H1 (cell line): Measurements from ENCODE around the gene FHIT. TPM values are rescaled to one million over a fixed set of nuclear protein-coding genes. Genes with fewer than 3 reads are reported as not detected.

Experiments used
- CTCF ChIA-PET: fragments of 300-600 bp; sonication (Branson Sonifier 250); formaldehyde crosslinking; loops from one replicate; lab custom pipeline; 2021; ENCODE audit not compliant: partially characterized antibody; lab: Charles Lee
- POLR2A ChIA-PET: fragments of 300-600 bp; sonication (Branson Sonifier 250); formaldehyde crosslinking; loops from one replicate; lab custom pipeline; 2021; ENCODE audit warnings: inconsistent platforms; ENCODE audit not compliant: partially characterized antibody; lab: Charles Lee
- DNase-seq, 2 experiments: peaks; one replicate each; pipeline versions ENCODE4 v3.0.0 to v3.0.0-alpha.2; 2010 to 2022; ENCODE audit warnings: low spot score in 2 of 2, low read depth in 1 of 2, mixed read lengths in 1 of 2
- FAIRE-seq: peaks from 2 replicates; lab custom pipeline; 2011; peaks lifted over from hg19 to GRCh38; lab: Jason Lieb, UNC
- H2AFZ ChIP-seq: 2 replicates; pipeline ENCODE4 v1.8.1; 2012; ENCODE audit warnings: low read length, inconsistent platforms
- H2AK5ac ChIP-seq: 2 replicates; pipeline ENCODE4 v1.6.1; 2013; ENCODE audit warnings: low read depth, low read length
- H2BK120ac ChIP-seq: replicated peaks from 2 replicates; pipeline ENCODE3; 2013; ENCODE audit warnings: low read depth, low read length, inconsistent platforms
- H2BK12ac ChIP-seq: 2 replicates; pipeline ENCODE4 v1.6.1; 2013; ENCODE audit warnings: low read depth, low read length
- H2BK15ac ChIP-seq: 2 replicates; pipeline ENCODE4 v1.6.1; 2013; ENCODE audit warnings: low read length
- H2BK20ac ChIP-seq: 2 replicates; pipeline ENCODE4 v1.6.1; 2013; ENCODE audit warnings: low read length
- H2BK5ac ChIP-seq: 2 replicates; pipeline ENCODE4 v1.6.1; 2013; ENCODE audit warnings: low read depth, low read length
- H3K14ac ChIP-seq: 2 replicates; pipeline ENCODE4 v1.6.1; 2013; ENCODE audit warnings: inconsistent platforms; ENCODE audit not compliant: insufficient read length
- H3K18ac ChIP-seq: 2 replicates; pipeline ENCODE4 v1.6.1; 2013; ENCODE audit warnings: low read length; ENCODE audit errors: extremely low read depth
- H3K23ac ChIP-seq: 2 replicates; pipeline ENCODE4 v1.6.1; 2013; ENCODE audit warnings: inconsistent platforms; ENCODE audit not compliant: insufficient read length
- H3K23me2 ChIP-seq: 2 replicates; pipeline ENCODE4 v1.6.1; 2013; ENCODE audit warnings: low read depth, low read length
- H3K27ac ChIP-seq: 2 replicates; pipeline ENCODE4 v1.6.1; 2011; ENCODE audit warnings: low read depth, low read length, inconsistent platforms
- H3K27me3 ChIP-seq, 4 experiments: replicated peaks in 1 of 4; 1 replicate in 1 of 4; 2 replicates in 3 of 4; pipeline versions ENCODE4 v1.6.1 to v1.8.1; 2011 to 2013; ENCODE audit warnings: low read length in 3 of 4, mild to moderate bottlenecking in 3 of 4, inconsistent platforms in 2 of 4, mixed read lengths in 2 of 4, moderate library complexity in 1 of 4; ENCODE audit not compliant: control insufficient read depth in 3 of 4, insufficient read depth in 3 of 4; ENCODE audit errors: extremely low read depth in 1 of 4
- H3K36me3 ChIP-seq, 4 experiments: 2 replicates each; pipeline versions ENCODE4 v1.6.1 to v1.8.1; 2011 to 2013; ENCODE audit warnings: mild to moderate bottlenecking in 4 of 4, low read length in 3 of 4, moderate library complexity in 2 of 4, control low read depth in 1 of 4, inconsistent platforms in 1 of 4; ENCODE audit not compliant: insufficient read depth in 4 of 4, control insufficient read depth in 2 of 4
- H3K4ac ChIP-seq: replicated peaks from 2 replicates; pipeline ENCODE3; 2013; ENCODE audit warnings: low read length, low read depth, mixed read lengths, inconsistent platforms; ENCODE audit not compliant: insufficient read length
- H3K4me1 ChIP-seq, 4 experiments: replicated peaks in 1 of 4; 1 replicate in 1 of 4; 2 replicates in 3 of 4; pipeline versions ENCODE4 v1.6.1 to v1.8.1; 2011 to 2013; ENCODE audit warnings: low read length in 3 of 4, inconsistent platforms in 2 of 4, mixed read lengths in 1 of 4; ENCODE audit not compliant: insufficient read depth in 4 of 4, control insufficient read depth in 3 of 4
- H3K4me2 ChIP-seq, 2 experiments: 2 replicates each; pipeline versions ENCODE4 v1.6.1 to v1.8.1; 2011 to 2013; ENCODE audit warnings: low read depth in 2 of 2, low read length in 2 of 2, control low read depth in 1 of 2, inconsistent platforms in 1 of 2, mild to moderate bottlenecking in 1 of 2; ENCODE audit not compliant: insufficient read depth in 1 of 2
- H3K4me3 ChIP-seq, 4 experiments: fragments of 200-600, 300-600 bp in 1 of 4; sonication (generic), shearing (Covaris generic), sonication (Bioruptor Twin) in 1 of 4; 2 replicates each; pipeline versions ENCODE4 v1.5.1 to v1.8.1; 2011 to 2016; ENCODE audit warnings: low read length in 4 of 4, low read depth in 3 of 4, control low read depth in 2 of 4, inconsistent platforms in 2 of 4, mild to moderate bottlenecking in 2 of 4, mixed read lengths in 1 of 4, moderate library complexity in 1 of 4; ENCODE audit not compliant: insufficient read depth in 2 of 4; ENCODE audit errors: extremely low read depth in 1 of 4
- H3K56ac ChIP-seq: replicated peaks from 2 replicates; pipeline ENCODE3; 2013; ENCODE audit warnings: low read depth, mild to moderate bottlenecking, mixed read lengths, low read length, inconsistent platforms; ENCODE audit not compliant: insufficient read length
- H3K79me1 ChIP-seq: 2 replicates; pipeline ENCODE4 v1.6.1; 2013; ENCODE audit warnings: low read depth, low read length, control low read depth
- H3K79me2 ChIP-seq, 2 experiments: 2 replicates each; pipeline versions ENCODE4 v1.6.1 to v1.8.1; 2012 to 2013; ENCODE audit warnings: low read length in 2 of 2, mild to moderate bottlenecking in 2 of 2, inconsistent platforms in 1 of 2; ENCODE audit not compliant: insufficient read depth in 2 of 2, control insufficient read depth in 1 of 2
- H3K9ac ChIP-seq, 4 experiments: replicated peaks in 1 of 4; 1 replicate in 1 of 4; 2 replicates in 3 of 4; pipeline versions ENCODE4 v1.6.1 to v1.8.1; 2011 to 2013; ENCODE audit warnings: low read depth in 3 of 4, low read length in 3 of 4, control low read depth in 2 of 4, mild to moderate bottlenecking in 2 of 4, moderate library complexity in 2 of 4, inconsistent platforms in 1 of 4; ENCODE audit errors: extremely low read depth in 1 of 4
- H3K9me3 ChIP-seq, 2 experiments: 2 replicates each; pipeline versions ENCODE4 v1.6.1 to v1.8.1; 2012 to 2013; ENCODE audit warnings: mild to moderate bottlenecking in 2 of 2, moderate library complexity in 2 of 2, control low read depth in 1 of 2, inconsistent platforms in 1 of 2, low read depth in 1 of 2, low read length in 1 of 2, mixed read lengths in 1 of 2; ENCODE audit not compliant: insufficient read depth in 2 of 2
- H4K20me1 ChIP-seq, 2 experiments: replicated peaks in 1 of 2; 2 replicates each; pipeline versions ENCODE3 to v1.8.1; 2011 to 2013; ENCODE audit warnings: inconsistent platforms in 2 of 2, low read length in 2 of 2, mild to moderate bottlenecking in 1 of 2; ENCODE audit not compliant: insufficient read depth in 2 of 2, control insufficient read depth in 1 of 2
- H4K5ac ChIP-seq: 2 replicates; pipeline ENCODE4 v1.6.1; 2013; ENCODE audit warnings: low read length, low read depth, mixed read lengths, inconsistent platforms; ENCODE audit not compliant: insufficient read length
- H4K8ac ChIP-seq: 2 replicates; pipeline ENCODE4 v1.8.0; 2013; ENCODE audit warnings: mild to moderate bottlenecking, moderate library complexity, low read length, inconsistent platforms; ENCODE audit not compliant: insufficient read depth; ENCODE audit errors: extremely low read depth
- H4K91ac ChIP-seq: replicated peaks from 2 replicates; pipeline ENCODE3; 2013; ENCODE audit warnings: low read length, mixed read lengths, inconsistent platforms; ENCODE audit not compliant: insufficient read length
- BACH1 ChIP-seq: IDR thresholded peaks from 2 replicates; pipeline ENCODE4 v1.6.1; 2012; ENCODE audit warnings: low read length, improper control_type of control experiment
- CTBP2 ChIP-seq: IDR thresholded peaks from 2 replicates; pipeline ENCODE4 v1.7.0; 2011; ENCODE audit warnings: borderline replicate concordance, mild to moderate bottlenecking, moderate library complexity, mixed read lengths, low read length; ENCODE audit not compliant: insufficient read depth, insufficient read length
- E2F6 ChIP-seq: IDR thresholded peaks from 2 replicates; pipeline ENCODE4 v1.6.1; 2012; ENCODE audit warnings: inconsistent platforms
- FOSL1 ChIP-seq: IDR thresholded peaks from 2 replicates; pipeline ENCODE4 v1.6.1; 2011; ENCODE audit warnings: mild to moderate bottlenecking, low read depth, low read length, moderate library complexity; ENCODE audit not compliant: insufficient read depth
- GABPA ChIP-seq: IDR thresholded peaks from 2 replicates; pipeline ENCODE4 v1.6.1; 2011; ENCODE audit warnings: mild to moderate bottlenecking, low read length, moderate library complexity, borderline replicate concordance; ENCODE audit not compliant: insufficient read depth
- JUND ChIP-seq: IDR thresholded peaks from 2 replicates; pipeline ENCODE4 v1.6.1; 2011; ENCODE audit warnings: mild to moderate bottlenecking, improper control_type of control experiment, low read length
- KDM1A ChIP-seq: fragments of 200-600, 300-600 bp; sonication (generic); IDR thresholded peaks from 2 replicates; pipeline ENCODE4 v1.7.1; 2016; ENCODE audit warnings: mild to moderate bottlenecking, low read length, borderline replicate concordance
- NRF1 ChIP-seq: IDR thresholded peaks from 2 replicates; pipeline ENCODE4 v1.6.1; 2011; ENCODE audit warnings: mild to moderate bottlenecking, low read depth, low read length, improper control_type of control experiment
- PHF8 ChIP-seq: fragments of 200-600 bp; sonication (generic); conservative IDR thresholded peaks from 2 replicates; pipeline ENCODE4 v1.7.1; 2012; ENCODE audit warnings: low read depth, mild to moderate bottlenecking, inconsistent platforms, low read length, moderate library complexity
- SIRT6 ChIP-seq: IDR thresholded peaks from one replicate; pipeline ENCODE4 v1.7.1; 2012; ENCODE audit warnings: low read length, inconsistent platforms
- SP1 ChIP-seq: IDR thresholded peaks from 2 replicates; pipeline ENCODE4 v1.6.1; 2011; ENCODE audit warnings: low read depth, low read length
- SRF ChIP-seq: IDR thresholded peaks from 2 replicates; pipeline ENCODE4 v1.6.1; 2011; ENCODE audit warnings: mild to moderate bottlenecking, low read depth, low read length, moderate library complexity
- YY1 ChIP-seq: IDR thresholded peaks from 2 replicates; pipeline ENCODE4 v1.6.1; 2011; ENCODE audit warnings: low read depth, mild to moderate bottlenecking, low read length
- WGBS, 2 experiments: shearing (Covaris generic) in 1 of 2; methylation state at CpG; one replicate each; pipeline versions ENCODE4 v1.1.6 to v1.1.7; 2013 to 2015; ENCODE audit warnings: low lambda C conversion rate in 2 of 2, mixed read lengths in 2 of 2, inconsistent platforms in 1 of 2, low coverage in 1 of 2, missing lambda C conversion rate in 1 of 2; ENCODE audit not compliant: insufficient replicate concordance in 2 of 2, insufficient coverage in 1 of 2, insufficient read length in 1 of 2; ENCODE audit errors: extremely low coverage in 1 of 2, missing lambda C conversion rate in 1 of 2; 5-methylcytosine and 5-hydroxymethylcytosine counted together
- polyA plus RNA-seq, 7 experiments: library from polyadenylated mRNA; depleted of rRNA in 3 of 7; stranded (reverse) in 5 of 7; unstranded in 2 of 7; fragments of >200 nt in 5 of 7; fragments of 200-250 nt in 2 of 7; gene quantifications; 1 replicate in 5 of 7; 2 replicates in 1 of 7; 4 replicates in 1 of 7; pipeline versions ENCODE4 v1.2.1 to v1.2.3, GENCODE V29; 2011 to 2013; ENCODE audit warnings: missing spikeins in 2 of 7, mixed read lengths in 2 of 7
- total RNA-seq: library from RNA; stranded (reverse); fragmentation: NEBNext Ultra II Directional; extraction: Animal tissue kit (Norgen Biotek cat#: 25700); gene quantifications from 2 replicates; pipeline ENCODE4 v1.2.1, GENCODE V29; 2021

Gene FHIT
- total and polyA plus RNA-seq, 2 of the 8 experiments (the other 6 are each of a cell fraction or from before 2014, with no cell fraction given): 1.2 to 3.2 TPM

DNA sequence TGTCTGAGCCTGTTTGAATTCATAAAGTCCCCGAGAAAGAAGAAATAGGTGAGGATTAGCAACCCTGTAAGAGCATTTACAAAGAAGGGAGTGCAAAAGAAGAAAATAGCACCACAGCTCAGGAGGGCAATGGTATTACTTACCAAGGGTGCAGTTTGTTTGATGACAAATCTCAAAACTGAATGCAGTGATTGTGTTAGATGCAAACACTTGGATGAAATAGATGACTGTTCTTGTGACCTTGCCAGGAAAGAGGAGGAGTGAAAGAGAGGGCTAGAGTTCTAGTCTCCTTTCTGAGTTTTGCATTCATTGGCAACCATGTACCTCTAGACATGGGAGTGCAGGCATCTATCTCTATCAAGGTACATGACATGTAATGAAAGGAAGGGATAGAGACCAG, 1170.6 kb downstream of the FHIT start:
- Histone ChIP-seq H4K91ac (no peak overlapping the region), H4K8ac (no peak overlapping the region), H3K36me3 (no peaks in the 10 kb centered on the region), H3K4me2 (no peak overlapping the region), H2BK20ac (no peak overlapping the region), H2BK5ac (no peak overlapping the region), H3K79me1 (no peaks in the 10 kb centered on the region), H3K4ac (no peak overlapping the region), H4K20me1 (no peaks in the 10 kb centered on the region), H3K18ac (no peak overlapping the region), H3K4me3 (no peak overlapping the region), H4K5ac (no peak overlapping the region), H2BK15ac (no peak overlapping the region), H3K23me2 (no peaks in the 10 kb centered on the region; the same call in 1 of the 2 replicates), H3K79me2 (no peaks in the 10 kb centered on the region), H3K4me1 (peaks cover 0 to 3% (median 0%) of the 10 kb centered on the region in 4 experiments; a peak in 1 of 7 replicates), H3K23ac (no peak overlapping the region), H2BK12ac (no peak overlapping the region), H3K56ac (no peak overlapping the region), H3K9ac (no peak overlapping the region), H3K27ac (no peak overlapping the region), H2BK120ac (no peak overlapping the region), H3K14ac (no peak overlapping the region), H3K27me3 (no peaks in the 10 kb centered on the region), H2AFZ (no peak overlapping the region), H2AK5ac (no peak overlapping the region), H3K9me3 (peaks cover 0 to 5% of the 10 kb centered on the region in 2 experiments; a peak in 1 of 4 replicates)
- POLR2A ChIA-PET: no interaction called here
- FAIRE-seq: no peak
- CTCF ChIA-PET: no interaction called here
- DNase-seq: no peak
- TF ChIP-seq NRF1 (no peak), BACH1 (no peak), SRF (no peak), SP1 (no peak), CTBP2 (no peak), JUND (no peak), FOSL1 (no peak), PHF8 (no peak), KDM1A (no peak), SIRT6 (no peak), GABPA (no peak), E2F6 (no peak), YY1 (no peak)
- 100% methylated on average over 1 of the region's 1 CpG; no CpG with 5 or more reads in 1 of the 2 experiments for WGBS, 2 experiments
